NOMO-1 treated with DMSO at 0.1 percent for 48 hours (cell line): ENCODE measurements around the gene DSG3.

Source experiments
- DNase-seq: peaks from one replicate; lab custom pipeline; 2025; ENCODE audit not compliant: unreplicated experiment; lab: John Stamatoyannopoulos, UW

Gene DSG3

GRCh38 chr18:31513189-31513935 lies 65.8 kb downstream of the DSG3 start:
- DNase-seq: no peak

- DNase-seq: no peak
Observed at GRCh38 chr18:31516437-31516836, 68.9 kb downstream of the DSG3 start.

- no peak for DNase-seq
Observed at GRCh38 chr18:31526374-31526773, 78.8 kb downstream of the DSG3 start.
